WTC11 (cell line): ENCODE data around the gene GLYR1. TPM values are rescaled to one million over a fixed set of nuclear protein-coding genes. Genes with fewer than 3 reads are reported as not detected.

ENCODE experiments used
- ATAC-seq: fragments of 200-7000 bp; cut with Tn5 transposase; 2 replicates; pipeline ENCODE4 v1.10.0; 2021; ENCODE audit warnings: mild to moderate bottlenecking, moderate library complexity
- CTCF ChIA-PET: fragments of 300-600 bp; sonication (Branson Sonifier 250); formaldehyde crosslinking; loops from one replicate; lab custom pipeline; 2021; ENCODE audit warnings: antibody characterized with exemption; lab: Charles Lee
- POLR2A ChIA-PET: fragments of 350-600 bp; sonication (Branson Sonifier 250); formaldehyde crosslinking; loops from one replicate; lab custom pipeline; 2021; ENCODE audit warnings: antibody characterized with exemption; lab: Charles Lee
- DNase-seq: peaks from one replicate; pipeline ENCODE4 v3.0.0; 2021; ENCODE audit warnings: low spot score
- H3K27ac Mint-ChIP-seq: 2 replicates; pipeline ENCODE4 v1.8.0; 2021; ENCODE audit warnings: mixed read lengths
- H3K27me3 Mint-ChIP-seq: 2 replicates; pipeline ENCODE4 v1.8.0; 2021; ENCODE audit warnings: low read depth, mild to moderate bottlenecking, moderate library complexity, mixed read lengths
- H3K36me3 Mint-ChIP-seq: 2 replicates; pipeline ENCODE4 v1.8.0; 2021; ENCODE audit warnings: mixed read lengths
- H3K4me1 Mint-ChIP-seq: 2 replicates; pipeline ENCODE4 v1.8.0; 2022; ENCODE audit warnings: mixed read lengths
- H3K4me3 Mint-ChIP-seq: 2 replicates; pipeline ENCODE4 v1.8.0; 2021; ENCODE audit warnings: mild to moderate bottlenecking, moderate library complexity, mixed read lengths
- H3K9me3 Mint-ChIP-seq: 2 replicates; pipeline ENCODE4 v1.8.0; 2021; ENCODE audit warnings: mixed read lengths
- ATF1 ChIP-seq: sonication (generic); formaldehyde crosslinking; IDR thresholded peaks from 2 replicates; pipeline ENCODE4 v1.8.1; 2023; ENCODE audit warnings: mild to moderate bottlenecking, moderate library complexity, missing genetic modification reagents
- CREB1 ChIP-seq: sonication (generic); formaldehyde crosslinking; IDR thresholded peaks from 2 replicates; pipeline ENCODE4 v1.8.0; 2023; ENCODE audit warnings: mild to moderate bottlenecking, missing genetic modification reagents
- CREM ChIP-seq: sonication (generic); formaldehyde crosslinking; IDR thresholded peaks from 2 replicates; pipeline ENCODE4 v1.8.1; 2022; ENCODE audit warnings: mild to moderate bottlenecking, missing genetic modification reagents, moderate library complexity
- CTCF ChIP-seq: fragments of 200-600 bp; IDR thresholded peaks from 2 replicates; pipeline ENCODE4 v1.8.0; 2022; ENCODE audit warnings: antibody characterized with exemption
- FOXP1 ChIP-seq: sonication (generic); formaldehyde crosslinking; IDR thresholded peaks from 2 replicates; pipeline ENCODE4 v1.8.0; 2022; ENCODE audit warnings: missing genetic modification reagents, mild to moderate bottlenecking, moderate library complexity, borderline replicate concordance
- JAZF1 ChIP-seq: fragments of 250-450 bp; sonication (Bioruptor Pico); IDR thresholded peaks from 2 replicates; pipeline ENCODE4 v1.9.0; 2021; ENCODE audit warnings: moderate library complexity, mild to moderate bottlenecking, inconsistent platforms
- RELA ChIP-seq: sonication (generic); formaldehyde crosslinking; IDR thresholded peaks from 2 replicates; pipeline ENCODE4 v1.8.1; 2022; ENCODE audit warnings: missing genetic modification reagents, mild to moderate bottlenecking, borderline replicate concordance
- SMAD4 ChIP-seq: sonication (generic); formaldehyde crosslinking; IDR thresholded peaks from 2 replicates; pipeline ENCODE4 v1.8.0; 2022; ENCODE audit warnings: mild to moderate bottlenecking, missing genetic modification reagents
- SOX15 ChIP-seq: fragments of 250-450 bp; sonication (Bioruptor Pico); IDR thresholded peaks from 2 replicates; pipeline ENCODE4 v1.9.0; 2021; ENCODE audit warnings: mild to moderate bottlenecking
- TCF7 ChIP-seq: sonication (generic); formaldehyde crosslinking; IDR thresholded peaks from 2 replicates; pipeline ENCODE4 v1.8.0; 2022; ENCODE audit warnings: mild to moderate bottlenecking, low read depth, missing genetic modification reagents, moderate library complexity
- TEAD1 ChIP-seq: sonication (generic); formaldehyde crosslinking; IDR thresholded peaks from 2 replicates; pipeline ENCODE4 v1.8.0; 2022; ENCODE audit warnings: mild to moderate bottlenecking, missing genetic modification reagents
- TP53 ChIP-seq: sonication (generic); formaldehyde crosslinking; IDR thresholded peaks from 2 replicates; pipeline ENCODE4 v1.8.1; 2023; ENCODE audit warnings: mild to moderate bottlenecking, missing genetic modification reagents
- ZNF219 ChIP-seq: sonication (generic); formaldehyde crosslinking; IDR thresholded peaks from 2 replicates; pipeline ENCODE4 v1.8.0; 2023; ENCODE audit warnings: missing genetic modification reagents, mild to moderate bottlenecking, borderline replicate concordance
- ZNF416 ChIP-seq: fragments of 250-450 bp; sonication (Bioruptor Pico); IDR thresholded peaks from 2 replicates; pipeline ENCODE4 v1.9.0; 2021; ENCODE audit warnings: mild to moderate bottlenecking, inconsistent platforms
- ZNF425 ChIP-seq: fragments of 250-450 bp; sonication (Bioruptor Pico); conservative IDR thresholded peaks from 2 replicates; pipeline ENCODE4 v1.9.0; 2021; ENCODE audit warnings: mild to moderate bottlenecking
- total RNA-seq: library from RNA; stranded (reverse); gene quantifications from 3 replicates; pipeline ENCODE4 v1.2.3, GENCODE V29; 2021
- TF ChIP-seq, protein P1 (sequence below): fragments of 250-450 bp; sonication (Bioruptor Pico); IDR thresholded peaks from 2 replicates; pipeline ENCODE4 v1.9.0; 2021; ENCODE audit warnings: mild to moderate bottlenecking
- TF ChIP-seq, protein P2 (sequence below): sonication (generic); formaldehyde crosslinking; IDR thresholded peaks from 2 replicates; pipeline ENCODE4 v1.8.1; 2022; ENCODE audit warnings: low read depth, mild to moderate bottlenecking, moderate library complexity, missing genetic modification reagents, borderline replicate concordance
- TF ChIP-seq, protein P3 (sequence below): fragments of 250-450 bp; sonication (Bioruptor Pico); IDR thresholded peaks from 2 replicates; pipeline ENCODE4 v1.8.0; 2021; ENCODE audit warnings: mild to moderate bottlenecking
- TF ChIP-seq, protein P4 (sequence below): sonication (generic); formaldehyde crosslinking; IDR thresholded peaks from 2 replicates; pipeline ENCODE4 v1.8.1; 2022; ENCODE audit warnings: missing genetic modification reagents, borderline replicate concordance
- TF ChIP-seq, protein P5 (sequence below): sonication (generic); formaldehyde crosslinking; IDR thresholded peaks from 2 replicates; pipeline ENCODE4 v1.8.1; 2023; ENCODE audit warnings: mild to moderate bottlenecking, missing genetic modification reagents, moderate library complexity

Gene GLYR1
- total RNA-seq, 1 experiment from 2014 or later = 103 TPM

DNA sequence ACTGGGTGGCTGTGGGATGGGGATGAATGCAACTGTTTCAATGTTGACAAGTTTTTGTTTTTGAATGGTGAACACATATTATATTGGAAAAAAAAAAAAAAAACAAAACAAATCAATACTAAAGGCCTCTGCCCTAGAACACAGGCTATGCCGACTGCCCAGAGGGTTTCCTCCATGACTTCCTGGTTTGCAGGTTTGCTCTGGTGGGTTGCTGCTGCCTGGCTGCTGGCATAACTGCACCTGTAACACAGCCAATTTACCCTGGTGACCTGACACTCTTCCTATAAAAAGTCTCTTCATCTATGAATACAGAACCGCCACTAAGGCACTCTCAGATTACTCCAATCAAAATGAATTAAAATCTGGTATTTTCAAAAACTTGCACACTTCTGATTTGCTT, 10.4 kb downstream of the GLYR1 start (continued):
- TF ChIP-seq CTCF = no peak
- TF ChIP-seq ZNF416 (CRISPR knock-in tag) = no peak
- no peak for TF ChIP-seq CREB1 (CRISPR knock-in tag)
- no peak for TF ChIP-seq TEAD1
- no peak for TF ChIP-seq ZNF219

DNA sequence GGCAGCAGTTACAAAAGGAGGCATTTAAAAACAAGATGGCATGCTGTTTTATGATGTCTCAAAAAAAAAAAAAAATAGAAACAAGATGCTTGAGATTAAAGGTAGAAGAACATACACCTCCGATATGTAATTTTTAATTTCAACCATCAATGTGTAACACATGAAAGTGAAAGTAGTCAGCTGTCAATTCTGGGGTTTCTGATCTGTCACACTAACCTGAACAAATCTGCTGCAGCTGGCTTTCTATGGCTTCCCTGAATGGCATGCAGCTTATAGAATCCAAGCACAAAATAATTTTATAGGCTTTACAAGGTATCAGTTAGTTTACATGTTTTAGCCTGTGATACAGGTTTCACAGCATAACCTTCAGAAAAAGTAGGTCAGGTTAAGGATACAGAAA, 13.5 kb downstream of the GLYR1 start:
- Mint-ChIP-seq H3K4me1 (no peaks in the 10 kb centered on the region), H3K27me3 (no peaks in the 10 kb centered on the region), H3K36me3 (peaks cover 42% of the 10 kb centered on the region), H3K27ac (no peak overlapping the region), H3K4me3 (no peak overlapping the region), H3K9me3 (no peaks in the 10 kb centered on the region)
- POLR2A ChIA-PET = interaction anchor here (0.6 kb wide), 1 partner anchor 250 kb away, joined by 6 read pairs; no protein-coding TSS in a partner anchor
- CTCF ChIA-PET = interaction anchor here (0.6 to 0.7 kb wide), 2 partner anchors 9 to 187 kb away, joined by 4 to 5 read pairs; no protein-coding TSS in a partner anchor
- DNase-seq = no peak
- ATAC-seq = no peak
- no peak for TF ChIP-seq CREB1 (CRISPR knock-in tag)
- TF ChIP-seq CREM = no peak
- no peak for TF ChIP-seq SOX15 (CRISPR knock-in tag)
- TF ChIP-seq RELA (CRISPR knock-in tag) = no peak
- no peak for TF ChIP-seq SMAD4 (CRISPR knock-in tag)
- TF ChIP-seq CTCF = no peak
- TF ChIP-seq, protein P1, sequence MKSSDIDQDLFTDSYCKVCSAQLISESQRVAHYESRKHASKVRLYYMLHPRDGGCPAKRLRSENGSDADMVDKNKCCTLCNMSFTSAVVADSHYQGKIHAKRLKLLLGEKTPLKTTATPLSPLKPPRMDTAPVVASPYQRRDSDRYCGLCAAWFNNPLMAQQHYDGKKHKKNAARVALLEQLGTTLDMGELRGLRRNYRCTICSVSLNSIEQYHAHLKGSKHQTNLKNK = no peak
- TF ChIP-seq, protein P2, sequence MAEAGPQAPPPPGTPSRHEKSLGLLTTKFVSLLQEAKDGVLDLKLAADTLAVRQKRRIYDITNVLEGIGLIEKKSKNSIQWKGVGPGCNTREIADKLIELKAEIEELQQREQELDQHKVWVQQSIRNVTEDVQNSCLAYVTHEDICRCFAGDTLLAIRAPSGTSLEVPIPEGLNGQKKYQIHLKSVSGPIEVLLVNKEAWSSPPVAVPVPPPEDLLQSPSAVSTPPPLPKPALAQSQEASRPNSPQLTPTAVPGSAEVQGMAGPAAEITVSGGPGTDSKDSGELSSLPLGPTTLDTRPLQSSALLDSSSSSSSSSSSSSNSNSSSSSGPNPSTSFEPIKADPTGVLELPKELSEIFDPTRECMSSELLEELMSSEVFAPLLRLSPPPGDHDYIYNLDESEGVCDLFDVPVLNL = no peak
- TF ChIP-seq TCF7 (CRISPR knock-in tag) = no peak
- TF ChIP-seq, all 79 proteins: peak for 0

GRCh38 chr16:4832698-4833343, 14.3 kb downstream of the GLYR1 start:
- Mint-ChIP-seq H3K9me3 (no peaks in the 10 kb centered on the region), H3K27ac (no peak overlapping the region), H3K27me3 (no peaks in the 10 kb centered on the region), H3K4me1 (no peaks in the 10 kb centered on the region), H3K36me3 (peaks cover 45% of the 10 kb centered on the region), H3K4me3 (no peak overlapping the region)
- ChIA-PET POLR2A (no interaction called here), CTCF (no interaction called here)
- DNase-seq (no peak), ATAC-seq (no peak)
- TF ChIP-seq ZNF425 (CRISPR knock-in tag) = no peak
- no peak for TF ChIP-seq FOXP1 (CRISPR knock-in tag)
- no peak for TF ChIP-seq SOX15 (CRISPR knock-in tag)
- no peak for TF ChIP-seq TP53 (CRISPR knock-in tag)
- no peak for TF ChIP-seq JAZF1 (CRISPR knock-in tag)
- TF ChIP-seq, protein P3, sequence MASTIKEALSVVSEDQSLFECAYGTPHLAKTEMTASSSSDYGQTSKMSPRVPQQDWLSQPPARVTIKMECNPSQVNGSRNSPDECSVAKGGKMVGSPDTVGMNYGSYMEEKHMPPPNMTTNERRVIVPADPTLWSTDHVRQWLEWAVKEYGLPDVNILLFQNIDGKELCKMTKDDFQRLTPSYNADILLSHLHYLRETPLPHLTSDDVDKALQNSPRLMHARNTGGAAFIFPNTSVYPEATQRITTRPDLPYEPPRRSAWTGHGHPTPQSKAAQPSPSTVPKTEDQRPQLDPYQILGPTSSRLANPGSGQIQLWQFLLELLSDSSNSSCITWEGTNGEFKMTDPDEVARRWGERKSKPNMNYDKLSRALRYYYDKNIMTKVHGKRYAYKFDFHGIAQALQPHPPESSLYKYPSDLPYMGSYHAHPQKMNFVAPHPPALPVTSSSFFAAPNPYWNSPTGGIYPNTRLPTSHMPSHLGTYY (CRISPR knock-in tag) = no peak
- TF ChIP-seq TCF7 (CRISPR knock-in tag) = no peak
- TF ChIP-seq, protein P4, sequence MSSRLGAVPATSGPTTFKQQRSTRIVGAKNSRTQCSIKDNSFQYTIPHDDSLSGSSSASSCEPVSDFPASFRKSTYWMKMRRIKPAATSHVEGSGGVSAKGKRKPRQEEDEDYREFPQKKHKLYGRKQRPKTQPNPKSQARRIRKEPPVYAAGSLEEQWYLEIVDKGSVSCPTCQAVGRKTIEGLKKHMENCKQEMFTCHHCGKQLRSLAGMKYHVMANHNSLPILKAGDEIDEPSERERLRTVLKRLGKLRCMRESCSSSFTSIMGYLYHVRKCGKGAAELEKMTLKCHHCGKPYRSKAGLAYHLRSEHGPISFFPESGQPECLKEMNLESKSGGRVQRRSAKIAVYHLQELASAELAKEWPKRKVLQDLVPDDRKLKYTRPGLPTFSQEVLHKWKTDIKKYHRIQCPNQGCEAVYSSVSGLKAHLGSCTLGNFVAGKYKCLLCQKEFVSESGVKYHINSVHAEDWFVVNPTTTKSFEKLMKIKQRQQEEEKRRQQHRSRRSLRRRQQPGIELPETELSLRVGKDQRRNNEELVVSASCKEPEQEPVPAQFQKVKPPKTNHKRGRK = no peak
- no peak for TF ChIP-seq ATF1 (CRISPR knock-in tag)
- no peak for TF ChIP-seq CREB1 (CRISPR knock-in tag)
- TF ChIP-seq, protein P5, sequence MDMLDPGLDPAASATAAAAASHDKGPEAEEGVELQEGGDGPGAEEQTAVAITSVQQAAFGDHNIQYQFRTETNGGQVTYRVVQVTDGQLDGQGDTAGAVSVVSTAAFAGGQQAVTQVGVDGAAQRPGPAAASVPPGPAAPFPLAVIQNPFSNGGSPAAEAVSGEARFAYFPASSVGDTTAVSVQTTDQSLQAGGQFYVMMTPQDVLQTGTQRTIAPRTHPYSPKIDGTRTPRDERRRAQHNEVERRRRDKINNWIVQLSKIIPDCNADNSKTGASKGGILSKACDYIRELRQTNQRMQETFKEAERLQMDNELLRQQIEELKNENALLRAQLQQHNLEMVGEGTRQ = no peak
